ENCODE results near the gene SUMF1. TPM values are rescaled to one million over a fixed set of nuclear protein-coding genes. Genes with fewer than 3 reads are reported as not detected.

SUMF1 gene
- total and polyA plus RNA-seq, 4 donors = 11.6 to 50.0 (median 31.5) TPM

DNA sequence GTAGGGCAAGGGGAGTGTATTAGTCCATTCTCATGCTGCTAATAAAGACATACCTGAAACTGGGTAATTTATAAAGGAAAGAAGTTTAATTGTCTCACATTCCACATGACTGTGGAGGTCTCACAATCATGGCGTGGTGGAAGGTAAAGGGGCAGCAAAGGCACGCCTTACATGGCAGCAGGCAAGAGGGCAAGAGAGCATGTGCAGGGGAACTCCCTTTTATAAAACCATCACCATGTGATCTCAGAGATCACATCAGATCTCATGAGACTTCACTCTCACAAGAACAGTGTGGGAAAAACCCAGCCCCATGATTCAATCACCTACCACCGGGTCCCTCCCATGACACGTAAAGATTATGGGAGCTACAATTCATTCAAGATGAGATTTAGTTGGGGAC lies 41.4 kb downstream of the SUMF1 start:
- no peak for ATAC-seq (ENCODE audit: insufficient read depth, low FRiP score)
- H3K4me3 ChIP-seq = no peak overlapping the region

GRCh38 chr3:4425055-4425454 lies 42.0 kb downstream of the SUMF1 start:
- ATAC-seq (ENCODE audit: insufficient read depth, low FRiP score) = no peak
- no peaks in the 10 kb centered on the region for H3K36me3 ChIP-seq (ENCODE audit: control insufficient read depth in 4 of 4, insufficient read depth in 4 of 4, low read length in 4 of 4)
- H3K9ac ChIP-seq (ENCODE audit: insufficient read depth in 1 of 2, low read length in 2 of 2) = no peak overlapping the region
- peaks cover 0 to 12% (median 0%) of the 10 kb centered on the region in 5 donors for H3K4me1 ChIP-seq (ENCODE audit: control insufficient read depth in 5 of 5, insufficient read depth in 5 of 5, low read length in 5 of 5)
- TF ChIP-seq, protein P1, sequence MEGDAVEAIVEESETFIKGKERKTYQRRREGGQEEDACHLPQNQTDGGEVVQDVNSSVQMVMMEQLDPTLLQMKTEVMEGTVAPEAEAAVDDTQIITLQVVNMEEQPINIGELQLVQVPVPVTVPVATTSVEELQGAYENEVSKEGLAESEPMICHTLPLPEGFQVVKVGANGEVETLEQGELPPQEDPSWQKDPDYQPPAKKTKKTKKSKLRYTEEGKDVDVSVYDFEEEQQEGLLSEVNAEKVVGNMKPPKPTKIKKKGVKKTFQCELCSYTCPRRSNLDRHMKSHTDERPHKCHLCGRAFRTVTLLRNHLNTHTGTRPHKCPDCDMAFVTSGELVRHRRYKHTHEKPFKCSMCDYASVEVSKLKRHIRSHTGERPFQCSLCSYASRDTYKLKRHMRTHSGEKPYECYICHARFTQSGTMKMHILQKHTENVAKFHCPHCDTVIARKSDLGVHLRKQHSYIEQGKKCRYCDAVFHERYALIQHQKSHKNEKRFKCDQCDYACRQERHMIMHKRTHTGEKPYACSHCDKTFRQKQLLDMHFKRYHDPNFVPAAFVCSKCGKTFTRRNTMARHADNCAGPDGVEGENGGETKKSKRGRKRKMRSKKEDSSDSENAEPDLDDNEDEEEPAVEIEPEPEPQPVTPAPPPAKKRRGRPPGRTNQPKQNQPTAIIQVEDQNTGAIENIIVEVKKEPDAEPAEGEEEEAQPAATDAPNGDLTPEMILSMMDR (IDR thresholded peaks at IDR 0.05; ENCODE audit: control extremely low read depth, extremely low read depth) = no peak
- H3K9me3 ChIP-seq (ENCODE audit: control insufficient read depth in 4 of 4, insufficient read depth in 3 of 4, low read length in 3 of 4) = no peaks in the 10 kb centered on the region
- H3K27me3 ChIP-seq (ENCODE audit: control insufficient read depth in 3 of 3, insufficient read depth in 3 of 3, low read length in 2 of 3) = no peaks in the 10 kb centered on the region
- no peak for DNase-seq
- no peak overlapping the region for H3K27ac ChIP-seq (ENCODE audit: low read depth in 1 of 2, low read length in 1 of 2)
- no peak overlapping the region for H3K4me3 ChIP-seq

More for the DNA sequence above, 41.4 kb downstream of the SUMF1 start:
- peaks cover 0 to 3% (median 0%) of the 10 kb centered on the region in 4 donors for H3K36me3 ChIP-seq (ENCODE audit: control insufficient read depth in 4 of 4, insufficient read depth in 4 of 4, low read length in 4 of 4)
- H3K9me3 ChIP-seq (ENCODE audit: control insufficient read depth in 4 of 4, insufficient read depth in 3 of 4, low read length in 3 of 4) = no peaks in the 10 kb centered on the region
- TF ChIP-seq, protein P1 (IDR thresholded peaks at IDR 0.05; ENCODE audit: control extremely low read depth, extremely low read depth) = no peak
- H3K4me1 ChIP-seq (ENCODE audit: control insufficient read depth in 5 of 5, insufficient read depth in 5 of 5, low read length in 5 of 5) = peaks cover 0 to 13% (median 1%) of the 10 kb centered on the region in 5 donors
- H3K9ac ChIP-seq (ENCODE audit: insufficient read depth in 1 of 2, low read length in 2 of 2) = no peak overlapping the region
- no peak for DNase-seq
- H3K27me3 ChIP-seq (ENCODE audit: control insufficient read depth in 3 of 3, insufficient read depth in 3 of 3, low read length in 2 of 3) = no peaks in the 10 kb centered on the region
- 80 to 93% methylated on average over 4 of the region's 4 CpGs for WGBS, 2 donors
- H3K27ac ChIP-seq (ENCODE audit: low read depth in 1 of 2, low read length in 1 of 2) = no peak overlapping the region

DNA sequence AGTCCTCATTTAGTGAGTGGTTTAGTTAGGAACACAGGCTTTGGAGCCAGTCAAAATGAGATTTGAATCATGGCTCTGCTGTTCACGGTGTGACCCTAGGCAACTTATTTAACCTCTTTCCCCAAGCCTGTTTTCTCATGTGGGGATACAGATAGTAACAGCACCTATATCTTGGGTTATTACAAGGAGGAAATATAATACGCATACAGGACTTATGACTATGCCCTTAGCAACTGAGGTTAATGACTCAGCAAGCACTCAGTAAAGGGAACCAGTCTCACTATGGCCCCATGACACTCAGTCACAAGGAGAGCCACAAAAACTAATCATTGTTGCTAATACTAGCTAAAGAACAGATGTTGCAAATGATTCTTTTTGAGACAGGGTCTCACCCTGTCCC lies 45.9 kb downstream of the SUMF1 start:
- H3K9me3 ChIP-seq (ENCODE audit: control insufficient read depth in 4 of 4, insufficient read depth in 3 of 4, low read length in 3 of 4) = no peaks in the 10 kb centered on the region

More for the DNA sequence above, 45.9 kb downstream of the SUMF1 start:
- Histone ChIP-seq H3K27ac (ENCODE audit: low read depth in 1 of 2, low read length in 1 of 2) (no peak overlapping the region), H3K4me1 (ENCODE audit: control insufficient read depth in 5 of 5, insufficient read depth in 5 of 5, low read length in 5 of 5) (peaks cover 0 to 3% (median 0%) of the 10 kb centered on the region in 5 donors), H3K27me3 (ENCODE audit: control insufficient read depth in 3 of 3, insufficient read depth in 3 of 3, low read length in 2 of 3) (no peaks in the 10 kb centered on the region), H3K9ac (ENCODE audit: insufficient read depth in 1 of 2, low read length in 2 of 2) (no peak overlapping the region), H3K4me3 (no peak overlapping the region), H3K36me3 (ENCODE audit: control insufficient read depth in 4 of 4, insufficient read depth in 4 of 4, low read length in 4 of 4) (peaks cover 3% of the 10 kb centered on the region in 4 donors)
- ATAC-seq (ENCODE audit: insufficient read depth, low FRiP score) = peak; percentile 67
- TF ChIP-seq, protein P1 (IDR thresholded peaks at IDR 0.05; ENCODE audit: control extremely low read depth, extremely low read depth) = no peak
- no peak for DNase-seq
- WGBS, 2 donors = 59 to 71% methylated on average over 2 of the region's 2 CpGs

Data from lung (tissue), 12 donors.